Endothelial cell of umbilical vein (primary cell): Measurements from ENCODE around the gene ERCC2. TPM values are rescaled to one million over a fixed set of nuclear protein-coding genes. Genes with fewer than 3 reads are reported as not detected.

ENCODE experiments used
- BruUV-seq: library from RNA; stranded (reverse); fragments of 400-500 nt; replicated peaks from 2 replicates; lab custom pipeline; 2021; lab: Mats Ljungman, UMichigan
- CTCF ChIA-PET: fragments of 300-600, 350-600 bp; sonication (Branson Sonifier 250); formaldehyde crosslinking; loops from one replicate; lab custom pipeline; 2021; ENCODE audit warnings: antibody characterized with exemption, inconsistent platforms; lab: Charles Lee
- POLR2A ChIA-PET: fragments of 300-600, 350-600 bp; sonication (Branson Sonifier 250); formaldehyde crosslinking; loops from one replicate; lab custom pipeline; 2021; ENCODE audit warnings: antibody characterized with exemption, inconsistent platforms; lab: Charles Lee
- DNase-seq: peaks from one replicate; pipeline ENCODE4 v3.0.0-alpha.2; 2011; ENCODE audit warnings: low read depth, low spot score
- FAIRE-seq: peaks from 2 replicates; lab custom pipeline; 2011; peaks lifted over from hg19 to GRCh38; lab: Jason Lieb, UNC
- H2AFZ ChIP-seq: 2 replicates; pipeline ENCODE4 v1.6.0; 2012; ENCODE audit warnings: low read depth, low read length, control low read depth, inconsistent platforms
- H3K27ac ChIP-seq: 2 replicates; pipeline ENCODE4 v1.5.1; 2011; ENCODE audit warnings: low read depth, mild to moderate bottlenecking, control low read depth, low read length, moderate library complexity; ENCODE audit not compliant: insufficient read depth
- H3K27me3 ChIP-seq, 2 experiments: 2 replicates each; pipeline versions ENCODE4 v1.6.0 to v1.6.1; 2011; ENCODE audit warnings: low read length in 2 of 2, mixed read lengths in 1 of 2; ENCODE audit not compliant: control insufficient read depth in 2 of 2, insufficient read depth in 2 of 2
- H3K36me3 ChIP-seq, 2 experiments: 2 replicates in 1 of 2; 3 replicates in 1 of 2; pipeline ENCODE4 v1.5.1; 2011; ENCODE audit warnings: low read length in 2 of 2, mild to moderate bottlenecking in 1 of 2, moderate library complexity in 1 of 2; ENCODE audit not compliant: control insufficient read depth in 2 of 2, insufficient read depth in 2 of 2; ENCODE audit errors: extremely low read depth in 1 of 2
- H3K4me1 ChIP-seq: 3 replicates; pipeline ENCODE4 v1.5.1; 2011; ENCODE audit warnings: mild to moderate bottlenecking, low read length; ENCODE audit not compliant: control insufficient read depth, insufficient read depth; ENCODE audit errors: extremely low read depth
- H3K4me2 ChIP-seq: 2 replicates; pipeline ENCODE4 v1.6.1; 2011; ENCODE audit warnings: low read length, control low read depth, mixed read lengths; ENCODE audit not compliant: insufficient read depth
- H3K4me3 ChIP-seq, 3 experiments: fragments of 200-600 bp in 1 of 3; sonication (generic), shearing (Covaris generic) in 1 of 3; replicated peaks in 1 of 3; 2 replicates each; pipeline ENCODE4 v1.5.1; 2011 to 2016; ENCODE audit warnings: control low read depth in 3 of 3, low read length in 3 of 3, mild to moderate bottlenecking in 2 of 3, inconsistent platforms in 1 of 3, low read depth in 1 of 3, moderate library complexity in 1 of 3; ENCODE audit not compliant: insufficient read depth in 1 of 3
- H3K79me2 ChIP-seq: 2 replicates; pipeline ENCODE4 v1.6.0; 2012; ENCODE audit warnings: low read length, inconsistent platforms; ENCODE audit not compliant: control insufficient read depth, insufficient read depth
- H3K9ac ChIP-seq: replicated peaks from 2 replicates; pipeline ENCODE3; 2011; ENCODE audit warnings: low read length, control low read depth; ENCODE audit not compliant: insufficient read depth; ENCODE audit errors: extremely low read depth
- H3K9me1 ChIP-seq: replicated peaks from 3 replicates; pipeline ENCODE4 v1.6.0; 2011; ENCODE audit warnings: mild to moderate bottlenecking, low read length; ENCODE audit not compliant: control insufficient read depth, insufficient read depth; ENCODE audit errors: extremely low read depth
- H3K9me3 ChIP-seq: replicated peaks from 2 replicates; pipeline ENCODE4 v1.5.1; 2012; ENCODE audit warnings: low read length, inconsistent platforms; ENCODE audit not compliant: control insufficient read depth, insufficient read depth
- H4K20me1 ChIP-seq: replicated peaks from 2 replicates; pipeline ENCODE3; 2011; ENCODE audit warnings: mild to moderate bottlenecking, low read length; ENCODE audit not compliant: control insufficient read depth, insufficient read depth; ENCODE audit errors: extremely low read depth
- EZH2 ChIP-seq: IDR thresholded peaks from 2 replicates; pipeline ENCODE4 v1.6.1; 2012; ENCODE audit warnings: borderline replicate concordance, low read depth, mild to moderate bottlenecking, moderate library complexity, low read length, inconsistent platforms; ENCODE audit not compliant: severe bottlenecking
- FOS ChIP-seq: IDR thresholded peaks from 2 replicates; pipeline ENCODE4 v1.6.1; 2011; ENCODE audit warnings: mild to moderate bottlenecking, low read length, moderate library complexity, borderline replicate concordance; ENCODE audit not compliant: insufficient read depth
- GATA2 ChIP-seq: IDR thresholded peaks from 2 replicates; pipeline ENCODE4 v1.7.0; 2011; ENCODE audit warnings: low read depth, mild to moderate bottlenecking, moderate library complexity, mixed read lengths, low read length; ENCODE audit not compliant: insufficient read length, insufficient read depth
- JUN ChIP-seq: IDR thresholded peaks from 2 replicates; pipeline ENCODE4 v1.6.1; 2011; ENCODE audit warnings: borderline replicate concordance, low read depth; ENCODE audit not compliant: insufficient read length, insufficient read depth
- MYC ChIP-seq: IDR thresholded peaks from one replicate; pipeline ENCODE4 v1.6.1; 2011; ENCODE audit warnings: mild to moderate bottlenecking, low read depth, low read length
- POLR2A ChIP-seq: IDR thresholded peaks from 2 replicates; pipeline ENCODE4 v1.6.1; 2012; ENCODE audit warnings: low read depth, mild to moderate bottlenecking, control low read depth, low read length
- POLR2AphosphoS5 ChIP-seq: IDR thresholded peaks from 2 replicates; pipeline ENCODE4 v1.6.1; 2012; ENCODE audit warnings: low read depth, mild to moderate bottlenecking, control low read depth, low read length, moderate library complexity; ENCODE audit not compliant: insufficient read depth
- dilution Hi-C: fragments of 300-500 bp; cut with MboI; formaldehyde crosslinking; loops from one replicate; pipeline ENCODE4 v1.15.0; 2019; ENCODE audit warnings: low sequenced_read_pairs; ENCODE audit not compliant: extremely low pct_ligation_motif_present
- intact Hi-C: fragments of 100-400 bp; cut with micrococcal nuclease; formaldehyde crosslinking; loops from one replicate; pipeline ENCODE4 v1.10.0; 2022
- polyA plus RNA-seq, 4 experiments: library from polyadenylated mRNA; depleted of rRNA in 3 of 4; stranded (reverse) in 3 of 4; unstranded in 1 of 4; fragments of >200 nt; gene quantifications; 2 replicates each; pipeline versions ENCODE4 v1.2.1 to v1.2.3, GENCODE V29; 2011 to 2012; ENCODE audit warnings: missing spikeins in 1 of 4
- total RNA-seq: library from RNA; stranded (reverse); gene quantifications from 2 replicates; pipeline ENCODE4 v1.2.3, GENCODE V29; 2021
- TF ChIP-seq, protein P1 (sequence below): IDR thresholded peaks from 2 replicates; pipeline ENCODE4 v1.6.1; 2011; ENCODE audit not compliant: insufficient read depth, insufficient read length
- TF ChIP-seq, protein P2 (sequence below), 2 donors: IDR thresholded peaks; 1 replicate in 1 of 2; 2 replicates in 1 of 2; pipeline ENCODE4 v1.5.1; 2011; ENCODE audit warnings: low read length in 2 of 2, mild to moderate bottlenecking in 2 of 2, moderate library complexity in 2 of 2, control low read depth in 1 of 2, inconsistent platforms in 1 of 2, low read depth in 1 of 2; ENCODE audit not compliant: insufficient read depth in 1 of 2; ENCODE audit errors: extremely low read depth in 1 of 2

Gene ERCC2
- total and polyA plus RNA-seq, 2 donors (not counting 3 experiments of a cell fraction or from before 2014, with no cell fraction given): 59.9 to 61.8 TPM

DNA sequence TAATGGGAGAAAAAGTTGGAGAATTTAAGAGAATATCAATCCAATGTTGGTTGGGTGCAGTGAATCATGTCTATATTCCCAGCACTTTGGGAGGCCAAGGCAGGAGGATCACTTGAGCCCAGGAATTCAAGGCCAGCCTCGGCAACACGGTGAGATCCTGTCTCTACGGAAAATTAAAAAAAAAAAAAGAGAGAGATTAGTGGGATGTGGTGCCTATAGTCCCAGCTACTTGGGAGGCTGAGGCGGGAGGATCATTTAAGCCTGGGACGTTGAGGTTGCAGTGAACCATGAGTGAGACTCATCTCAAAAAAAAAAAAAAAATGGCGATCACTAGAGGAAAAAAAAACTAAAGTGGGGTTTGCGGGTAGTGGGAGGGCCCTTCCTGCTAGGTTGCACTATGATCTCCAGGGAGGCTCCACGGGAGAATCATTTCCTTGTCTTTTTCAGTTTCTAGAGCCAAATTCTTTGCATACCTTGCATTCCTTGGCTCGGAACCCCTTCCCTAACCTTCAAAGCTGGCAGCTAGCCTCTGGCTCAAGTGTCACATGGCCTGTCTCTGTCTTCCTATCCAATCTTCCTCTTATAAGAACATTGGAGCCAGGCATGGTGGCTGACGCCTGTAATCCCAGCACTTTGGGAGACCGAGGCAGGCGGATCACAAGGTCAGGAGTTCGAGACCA, 5.8 kb upstream of the ERCC2 start:
- dilution Hi-C loops (no loop called here), intact Hi-C loops (loop anchor here (1.0 to 2.0 kb wide), 2 partner anchors 22 to 49 kb away; no protein-coding TSS in a partner anchor)
- Histone ChIP-seq H3K79me2 (no peaks in the 10 kb centered on the region), H3K27me3 (no peaks in the 10 kb centered on the region), H2AFZ (peak overlapping the region; percentile 51), H3K36me3 (no peaks in the 10 kb centered on the region), H3K9me3 (no peaks in the 10 kb centered on the region), H3K4me1 (peaks cover 12% of the 10 kb centered on the region), H3K4me3 (no peak overlapping the region), H3K9ac (no peak overlapping the region), H4K20me1 (no peaks in the 10 kb centered on the region), H3K4me2 (peak overlapping the region; percentile 11), H3K9me1 (no peaks in the 10 kb centered on the region), H3K27ac (peak overlapping the region; percentile 69)
- TF ChIP-seq POLR2AphosphoS5 (peak; percentile 85), MYC (no peak)
- TF ChIP-seq, protein P1, sequence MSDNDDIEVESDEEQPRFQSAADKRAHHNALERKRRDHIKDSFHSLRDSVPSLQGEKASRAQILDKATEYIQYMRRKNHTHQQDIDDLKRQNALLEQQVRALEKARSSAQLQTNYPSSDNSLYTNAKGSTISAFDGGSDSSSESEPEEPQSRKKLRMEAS: peak; percentile 64
- BruUV-seq: TSS peak; percentile 17
- ChIA-PET POLR2A (no interaction called here), CTCF (no interaction called here)
- FAIRE-seq (peak; percentile 94), DNase-seq (peak; percentile 85)

DNA sequence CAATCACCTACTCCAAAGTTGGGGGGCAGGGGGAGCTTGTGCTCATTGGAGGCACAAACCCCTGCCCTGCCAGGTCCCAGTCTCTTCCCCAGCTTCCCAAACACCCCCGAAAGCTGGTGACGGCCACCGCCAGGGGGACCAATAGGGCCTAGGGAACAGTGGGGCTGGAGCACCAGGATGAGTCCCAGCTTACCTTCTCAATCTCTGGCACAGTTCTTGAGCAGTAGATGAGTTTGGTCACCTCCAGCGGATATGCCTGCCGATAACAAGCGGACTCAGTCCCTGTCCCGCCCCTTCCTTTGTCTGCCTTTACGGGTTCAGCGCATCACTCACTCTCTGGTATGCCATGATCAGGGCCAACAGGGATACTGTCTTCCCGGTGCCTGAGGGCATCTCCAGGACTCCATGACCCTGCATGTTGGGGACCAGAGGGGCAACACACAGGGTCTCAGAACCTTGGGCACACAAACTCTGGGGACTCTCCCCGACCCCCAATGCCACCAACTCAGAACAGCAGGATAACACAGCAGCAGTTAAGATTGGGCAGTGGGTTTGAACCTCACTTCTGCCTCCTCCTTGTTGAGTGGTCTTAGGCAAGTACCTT, 1.5 kb downstream of the ERCC2 start:
- Histone ChIP-seq H3K9ac (no peak overlapping the region), H3K27me3 (no peaks in the 10 kb centered on the region), H3K27ac (no peak overlapping the region), H3K9me3 (no peaks in the 10 kb centered on the region), H3K4me3 (peak overlapping the region in 1 of 3 experiments; percentile 14), H2AFZ (no peak overlapping the region), H3K36me3 (peaks cover 0 to 3% of the 10 kb centered on the region in 2 experiments), H4K20me1 (no peaks in the 10 kb centered on the region), H3K4me1 (peaks cover 5% of the 10 kb centered on the region), H3K4me2 (peak overlapping the region; percentile 25), H3K79me2 (peaks cover 18% of the 10 kb centered on the region), H3K9me1 (no peaks in the 10 kb centered on the region)
- BruUV-seq: no TSS peak
- no peak for TF ChIP-seq EZH2
- no peak for TF ChIP-seq POLR2AphosphoS5
- TF ChIP-seq GATA2: no peak
- TF ChIP-seq POLR2A: no peak
- TF ChIP-seq, protein P2, sequence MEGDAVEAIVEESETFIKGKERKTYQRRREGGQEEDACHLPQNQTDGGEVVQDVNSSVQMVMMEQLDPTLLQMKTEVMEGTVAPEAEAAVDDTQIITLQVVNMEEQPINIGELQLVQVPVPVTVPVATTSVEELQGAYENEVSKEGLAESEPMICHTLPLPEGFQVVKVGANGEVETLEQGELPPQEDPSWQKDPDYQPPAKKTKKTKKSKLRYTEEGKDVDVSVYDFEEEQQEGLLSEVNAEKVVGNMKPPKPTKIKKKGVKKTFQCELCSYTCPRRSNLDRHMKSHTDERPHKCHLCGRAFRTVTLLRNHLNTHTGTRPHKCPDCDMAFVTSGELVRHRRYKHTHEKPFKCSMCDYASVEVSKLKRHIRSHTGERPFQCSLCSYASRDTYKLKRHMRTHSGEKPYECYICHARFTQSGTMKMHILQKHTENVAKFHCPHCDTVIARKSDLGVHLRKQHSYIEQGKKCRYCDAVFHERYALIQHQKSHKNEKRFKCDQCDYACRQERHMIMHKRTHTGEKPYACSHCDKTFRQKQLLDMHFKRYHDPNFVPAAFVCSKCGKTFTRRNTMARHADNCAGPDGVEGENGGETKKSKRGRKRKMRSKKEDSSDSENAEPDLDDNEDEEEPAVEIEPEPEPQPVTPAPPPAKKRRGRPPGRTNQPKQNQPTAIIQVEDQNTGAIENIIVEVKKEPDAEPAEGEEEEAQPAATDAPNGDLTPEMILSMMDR (IDR thresholded peaks at IDR 0.05; ENCODE audit: extremely low read depth in 1 of 2, insufficient read depth in 1 of 2, low read depth in 1 of 2, low read length in 2 of 2): no peak
- no peak for TF ChIP-seq MYC
- no peak for TF ChIP-seq JUN
- TF ChIP-seq, protein P1: no peak
- no peak for TF ChIP-seq FOS
- dilution Hi-C loops (no loop called here), intact Hi-C loops (no loop called here)
- CTCF ChIA-PET: interaction anchor here (1.0 to 1.6 kb wide), 2 partner anchors 21 to 34 kb away, joined by 4 to 8 read pairs; no protein-coding TSS in a partner anchor
- FAIRE-seq (no peak), DNase-seq (no peak)
- POLR2A ChIA-PET: no interaction called here
